Testis (tissue), 3 donors: ENCODE results near the gene ATRN. TPM values are rescaled to one million over a fixed set of nuclear protein-coding genes. Genes with fewer than 3 reads are reported as not detected.
"Not testable (repeated sequence)": the region's sequence is repeated elsewhere in the genome, so short reads cannot be mapped to it uniquely, and the experiment has no call there.

Experiments used
- DNase-seq: peaks from one replicate; pipeline ENCODE4 v3.0.0-alpha.2; 2019
- H3K27ac ChIP-seq, 2 donors: fragments of 200-600 bp; sonication (generic); one replicate each; pipeline ENCODE4 v1.5.1; 2019
- H3K27me3 ChIP-seq: fragments of 200-600 bp; sonication (generic); one replicate; pipeline ENCODE4 v1.5.1; 2019
- H3K36me3 ChIP-seq: fragments of 200-600 bp; sonication (generic); one replicate; pipeline ENCODE4 v1.5.1; 2017; ENCODE audit warnings: low read depth; ENCODE audit errors: missing control alignments
- H3K4me1 ChIP-seq: fragments of 200-600 bp; sonication (generic); one replicate; pipeline ENCODE4 v1.5.1; 2019
- H3K4me3 ChIP-seq, 2 donors: fragments of 200-600 bp; sonication (generic); one replicate each; pipeline ENCODE4 v1.5.1; 2017 to 2019
- H3K9me3 ChIP-seq: fragments of 200-600 bp; sonication (generic); one replicate; pipeline ENCODE4 v1.5.1; 2017
- POLR2A ChIP-seq: fragments of 450-650 bp; IDR thresholded peaks from one replicate; pipeline ENCODE4 v1.6.1; 2017; ENCODE audit warnings: antibody characterized with exemption, mild to moderate bottlenecking, moderate library complexity
- WGBS, 2 donors: methylation state at CpG; one replicate each; pipeline ENCODE4 v1.1.5; 2018; 5-methylcytosine and 5-hydroxymethylcytosine counted together
- intact Hi-C: fragments of 100-400 bp; cut with DNase I; formaldehyde crosslinking; loops from one replicate; pipeline ENCODE4 v1.15.1; 2023; ENCODE audit warnings: low total_unique reads
- polyA plus RNA-seq: library from polyadenylated mRNA; stranded (reverse); fragments of 350-450 nt; fragmentation: Illumina TruSeq; extraction: RNeasy Lipid Tissue Mini Kit (QIAGEN cat#74804); gene quantifications from one replicate; pipeline ENCODE4 v1.2.3, GENCODE V29; 2014; ENCODE audit warnings: low read depth, low replicate concordance; ENCODE audit not compliant: insufficient read depth
- total RNA-seq, 2 donors: library from RNA; depleted of rRNA; stranded (reverse); fragments of >200 nt; gene quantifications; one replicate each; pipeline ENCODE4 v1.2.3, GENCODE V29; 2016
- TF ChIP-seq, protein P1 (sequence below), 3 experiments: fragments of 450-650 bp in 2 of 3; fragments of 200-600 bp in 1 of 3; sonication (generic) in 1 of 3; IDR thresholded peaks; one replicate each; pipeline ENCODE4 v1.5.1; 2016 to 2019; ENCODE audit warnings: antibody characterized with exemption in 3 of 3, mild to moderate bottlenecking in 2 of 3, moderate library complexity in 1 of 3

ATRN gene
- total and polyA plus RNA-seq, 3 donors from 2014 or later, result 39.4 to 43.8 (median 42.7) TPM

GRCh38 chr20:3612795-3613572, 142.2 kb downstream of the ATRN start:
- H3K4me3 ChIP-seq, result no peak overlapping the region
- TF ChIP-seq, protein P1, sequence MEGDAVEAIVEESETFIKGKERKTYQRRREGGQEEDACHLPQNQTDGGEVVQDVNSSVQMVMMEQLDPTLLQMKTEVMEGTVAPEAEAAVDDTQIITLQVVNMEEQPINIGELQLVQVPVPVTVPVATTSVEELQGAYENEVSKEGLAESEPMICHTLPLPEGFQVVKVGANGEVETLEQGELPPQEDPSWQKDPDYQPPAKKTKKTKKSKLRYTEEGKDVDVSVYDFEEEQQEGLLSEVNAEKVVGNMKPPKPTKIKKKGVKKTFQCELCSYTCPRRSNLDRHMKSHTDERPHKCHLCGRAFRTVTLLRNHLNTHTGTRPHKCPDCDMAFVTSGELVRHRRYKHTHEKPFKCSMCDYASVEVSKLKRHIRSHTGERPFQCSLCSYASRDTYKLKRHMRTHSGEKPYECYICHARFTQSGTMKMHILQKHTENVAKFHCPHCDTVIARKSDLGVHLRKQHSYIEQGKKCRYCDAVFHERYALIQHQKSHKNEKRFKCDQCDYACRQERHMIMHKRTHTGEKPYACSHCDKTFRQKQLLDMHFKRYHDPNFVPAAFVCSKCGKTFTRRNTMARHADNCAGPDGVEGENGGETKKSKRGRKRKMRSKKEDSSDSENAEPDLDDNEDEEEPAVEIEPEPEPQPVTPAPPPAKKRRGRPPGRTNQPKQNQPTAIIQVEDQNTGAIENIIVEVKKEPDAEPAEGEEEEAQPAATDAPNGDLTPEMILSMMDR (IDR thresholded peaks at IDR 0.05), result no peak
- TF ChIP-seq POLR2A, result no peak
- WGBS, 2 donors, result 83 to 88% methylated on average over 10 of the region's 10 CpGs
- intact Hi-C loops, result no loop called here
- H3K9me3 ChIP-seq, result no peaks in the 10 kb centered on the region
- H3K36me3 ChIP-seq, result no peaks in the 10 kb centered on the region
- no peak for DNase-seq
- no peak overlapping the region for H3K27ac ChIP-seq
- no peaks in the 10 kb centered on the region for H3K27me3 ChIP-seq
- H3K4me1 ChIP-seq, result no peaks in the 10 kb centered on the region

DNA sequence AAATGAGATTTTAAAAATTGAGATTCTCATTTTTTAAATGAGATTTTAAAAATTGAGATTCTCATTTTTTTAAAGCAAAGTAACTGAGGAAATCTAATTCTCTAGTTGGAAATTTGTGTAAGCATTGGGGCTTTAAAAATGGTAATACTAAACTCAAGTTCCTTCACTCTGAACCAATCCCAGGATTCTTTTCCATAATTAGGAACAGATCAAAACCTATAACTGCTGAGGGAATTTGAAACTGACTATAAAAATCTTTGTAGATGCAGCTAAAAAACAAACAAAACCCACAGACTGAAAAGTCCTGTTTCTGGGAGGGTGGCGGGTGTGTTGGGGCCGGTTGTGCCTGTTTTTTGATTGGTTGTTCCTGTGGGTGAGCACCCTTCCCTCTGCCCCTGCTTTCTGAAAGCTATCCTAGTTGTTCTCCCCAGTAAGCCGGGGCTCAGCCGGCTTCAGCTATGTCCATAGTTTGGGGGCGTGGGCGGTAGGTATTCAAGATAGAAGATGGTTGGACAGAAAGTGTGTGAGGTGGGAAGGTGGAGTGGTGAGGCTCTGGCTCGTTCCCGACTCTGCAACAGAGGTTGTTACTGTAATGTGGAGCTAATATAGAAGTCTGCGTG, 143.1 kb downstream of the ATRN start:
- no peak for TF ChIP-seq POLR2A
- TF ChIP-seq, protein P1 (IDR thresholded peaks at IDR 0.05), result no peak
- H3K4me1 ChIP-seq, result no peaks in the 10 kb centered on the region
- no peaks in the 10 kb centered on the region for H3K27me3 ChIP-seq
- no peaks in the 10 kb centered on the region for H3K9me3 ChIP-seq
- no peak for DNase-seq
- no peak overlapping the region for H3K4me3 ChIP-seq
- intact Hi-C loops, result no loop called here
- H3K36me3 ChIP-seq, result no peaks in the 10 kb centered on the region
- no peak overlapping the region for H3K27ac ChIP-seq
- WGBS, 2 donors, result 87 to 91% methylated on average over 9 of the region's 9 CpGs

DNA sequence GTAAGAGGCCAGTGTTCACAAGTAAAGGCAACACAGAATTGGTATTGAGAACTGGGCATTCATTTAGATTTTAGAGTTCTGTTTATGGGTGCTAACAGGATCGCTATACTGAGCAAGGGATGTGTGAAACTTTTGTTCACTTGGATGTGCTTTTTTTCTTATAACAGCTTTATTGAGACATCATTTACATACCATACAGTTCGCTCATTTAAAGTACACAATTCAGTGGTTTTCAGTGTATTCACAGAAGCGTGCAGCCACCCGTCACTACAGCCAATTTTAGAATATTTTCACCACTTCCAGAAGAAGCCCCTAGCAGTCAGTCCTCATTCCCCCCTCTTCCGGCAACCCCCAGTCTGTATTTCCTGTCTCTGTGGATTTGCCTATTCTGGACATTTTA, 143.6 kb downstream of the ATRN start:
- WGBS, 2 donors, result 93 to 96% methylated on average over 5 of the region's 5 CpGs
- Histone ChIP-seq H3K36me3 (no peaks in the 10 kb centered on the region), H3K27ac (no peak overlapping the region), H3K9me3 (no peaks in the 10 kb centered on the region), H3K4me1 (no peaks in the 10 kb centered on the region), H3K27me3 (no peaks in the 10 kb centered on the region), H3K4me3 (no peak overlapping the region)
- TF ChIP-seq, protein P1 (IDR thresholded peaks at IDR 0.05), result no peak
- no peak for TF ChIP-seq POLR2A
- intact Hi-C loops, result no loop called here
- DNase-seq, result no peak

- H3K9me3 ChIP-seq, H3K27me3 ChIP-seq, intact Hi-C loops, H3K4me3 ChIP-seq, H3K27ac ChIP-seq, H3K4me1 ChIP-seq, H3K36me3 ChIP-seq, DNase-seq: not testable (repeated sequence)
- WGBS, 2 donors, result 94 to 98% methylated on average over 13 of the region's 13 CpGs
These were observed 144.5 kb downstream of the ATRN start for GRCh38 chr20:3615171-3615840.

DNA sequence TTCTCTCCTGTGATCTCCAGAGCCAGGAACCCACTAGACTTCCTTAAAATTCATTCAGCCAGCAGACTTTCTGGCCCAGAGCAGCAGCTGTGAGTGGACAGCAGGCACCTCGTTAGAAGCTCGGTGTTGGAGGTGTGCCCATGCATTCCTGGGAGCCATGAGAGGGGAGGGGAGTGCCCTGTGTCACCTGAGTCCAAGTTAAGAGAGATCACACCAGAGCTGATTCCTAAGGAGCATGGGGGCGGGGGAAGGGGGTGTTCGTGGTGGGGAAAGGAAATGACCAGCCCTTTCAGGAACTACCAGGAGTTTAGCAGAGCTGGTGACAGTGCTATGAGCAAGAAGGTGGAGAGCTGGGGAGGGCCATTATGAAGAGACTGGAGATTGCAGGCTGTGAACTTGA, 145.4 kb downstream of the ATRN start:
- Histone ChIP-seq H3K4me1 (no peaks in the 10 kb centered on the region), H3K9me3 (no peaks in the 10 kb centered on the region), H3K27ac (no peak overlapping the region), H3K4me3 (no peak overlapping the region), H3K36me3 (no peaks in the 10 kb centered on the region), H3K27me3 (no peaks in the 10 kb centered on the region)
- WGBS, 2 donors, result 39 to 55% methylated on average over 3 to 4 of the region's 4 CpGs
- TF ChIP-seq, protein P1 (IDR thresholded peaks at IDR 0.05), result no peak
- TF ChIP-seq POLR2A, result no peak
- no peak for DNase-seq
- intact Hi-C loops, result no loop called here
